ENCODE data around the gene RNASEL.
"Not testable (repeated sequence)": the region's sequence is repeated elsewhere in the genome, so short reads cannot be mapped to it uniquely, and the experiment has no call there.

The RNASEL gene

GRCh38 chr1:182552527-182552926, 36.5 kb downstream of the RNASEL start:
- no peak for DNase-seq

- no peak for DNase-seq
Measured at GRCh38 chr1:182549811-182550210, 39.2 kb downstream of the RNASEL start.

- no peak for DNase-seq
Measured at GRCh38 chr1:182549346-182549745, 39.7 kb downstream of the RNASEL start.

GRCh38 chr1:182533896-182534295, 55.2 kb downstream of the RNASEL start:
- no peak for DNase-seq

GRCh38 chr1:182528206-182528605, 60.9 kb downstream of the RNASEL start:
- not testable (repeated sequence) for DNase-seq

- no peak for DNase-seq
Measured at GRCh38 chr1:182527680-182528079, 61.4 kb downstream of the RNASEL start.

- DNase-seq = no peak
Measured at GRCh38 chr1:182525342-182525741, 63.7 kb downstream of the RNASEL start.

All from NCI-H1092 treated with DMSO at 0.1 percent for 48 hours (cell line).